NCI-H2227 (cell line): Measurements from ENCODE around the gene ATP6V1G1.
A peak's percentile ranks its signal among the peaks of the same experiment; 100 is the strongest.
"Not testable (repeated sequence)": the region's sequence is repeated elsewhere in the genome, so short reads cannot be mapped to it uniquely, and the experiment has no call there.

Experiments
- DNase-seq: peaks from one replicate; lab custom pipeline; 2025; ENCODE audit not compliant: unreplicated experiment; lab: John Stamatoyannopoulos, UW

The ATP6V1G1 gene

GRCh38 chr9:114587345-114588202 is at the start of gene ATP6V1G1:
ATP6V1G1 (plus strand) TSS chr9:114587769; CDS start chr9:114587839, 70 bp downstream.
- DNase-seq: peak; percentile 98

DNA sequence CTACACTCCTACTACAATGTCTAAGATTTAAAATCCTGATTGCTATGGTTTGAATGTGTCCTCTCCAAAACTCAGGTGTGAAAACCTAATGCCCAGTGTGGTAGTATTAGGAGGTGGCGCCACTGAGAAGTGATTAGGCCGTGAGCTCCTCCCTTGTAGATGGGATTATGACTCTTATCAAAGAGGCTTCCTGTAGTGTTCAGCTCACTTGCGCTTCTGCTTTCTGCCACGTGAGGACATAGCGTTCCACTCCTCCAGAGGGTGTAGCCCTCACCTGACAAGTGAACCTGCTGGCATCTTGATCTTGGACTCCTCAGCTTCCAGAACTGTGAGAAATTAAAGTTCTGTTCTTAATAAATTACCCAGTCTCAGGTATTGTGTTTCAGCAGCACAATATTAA is 49.3 kb upstream of the ATP6V1G1 start:
- DNase-seq: peak; percentile 8

DNA sequence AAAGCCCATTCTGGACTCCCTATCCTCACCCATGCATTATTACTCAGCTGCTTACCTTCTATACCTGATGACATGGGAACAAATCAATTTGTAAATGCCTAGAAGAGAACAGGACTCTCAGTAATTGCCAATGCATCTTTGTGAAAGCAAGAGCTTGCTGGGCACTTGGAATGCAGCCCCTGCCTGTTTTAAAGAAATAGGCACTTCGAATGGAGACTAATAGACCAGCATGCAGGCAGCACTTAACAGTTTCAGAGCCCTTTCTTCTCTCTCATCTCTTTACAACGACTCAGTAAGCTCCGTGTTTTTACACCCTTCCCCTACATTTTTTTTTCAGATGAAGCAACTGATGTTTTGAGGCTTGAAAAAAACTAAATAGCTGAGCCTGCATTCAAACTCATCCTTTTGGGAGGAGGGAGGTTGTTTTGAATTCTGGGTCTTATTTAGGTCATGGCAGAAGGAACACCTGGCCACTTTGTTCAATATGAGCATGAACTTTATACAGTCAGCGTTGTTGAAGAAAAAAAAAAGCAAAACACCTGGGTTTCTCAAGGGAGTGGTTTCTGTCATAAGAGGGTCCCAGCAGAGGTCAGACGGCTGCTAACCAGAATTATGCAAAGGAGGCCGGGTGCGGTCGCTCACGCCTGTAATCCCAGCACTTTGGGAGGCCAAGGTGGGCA is 47.7 kb upstream of the ATP6V1G1 start:
- no peak for DNase-seq

DNA sequence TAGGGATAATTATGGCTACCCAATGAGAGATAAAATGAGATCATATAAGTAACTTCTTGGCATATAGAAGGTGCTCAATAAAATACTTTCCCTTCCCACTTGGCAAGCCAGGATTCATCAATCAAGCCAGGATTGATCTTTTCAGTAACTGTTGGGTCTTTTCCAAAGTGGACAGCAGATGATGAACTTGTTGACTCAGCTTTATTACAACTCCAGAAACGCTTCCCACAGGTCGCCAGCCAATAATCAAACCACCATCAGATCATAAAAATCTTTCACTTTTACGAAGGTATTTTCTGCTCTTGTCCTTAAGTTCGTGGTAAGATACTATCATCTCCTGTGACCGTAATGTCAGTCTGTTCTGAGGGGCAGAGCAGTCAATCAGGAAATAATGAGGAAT is 42.5 kb upstream of the ATP6V1G1 start:
- no peak for DNase-seq

DNA sequence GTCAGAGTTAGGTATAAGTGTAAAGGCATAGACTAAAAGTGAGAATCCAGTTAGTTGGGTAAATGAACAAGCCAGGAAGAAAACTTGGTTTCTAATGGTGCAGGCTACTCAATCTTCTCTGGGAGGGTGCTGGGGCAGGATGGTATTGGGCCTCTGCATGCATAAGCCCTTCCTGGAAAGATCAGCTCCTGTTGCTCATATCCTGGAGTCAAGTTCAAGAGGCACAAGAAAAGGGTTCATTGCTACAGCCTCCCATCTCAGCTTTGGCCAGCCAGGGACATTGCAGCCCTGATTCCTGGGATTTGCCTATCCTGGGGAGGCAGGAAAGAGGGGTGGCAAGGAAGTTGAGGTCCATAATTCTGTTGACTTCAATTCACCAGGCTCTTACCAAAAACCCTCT is 40.7 kb upstream of the ATP6V1G1 start:
- no peak for DNase-seq

- no peak for DNase-seq
Observed at GRCh38 chr9:114549697-114550330, 37.8 kb upstream of the ATP6V1G1 start.

GRCh38 chr9:114551750-114552685 is 35.6 kb upstream of the ATP6V1G1 start:
- peak; percentile 67 for DNase-seq

GRCh38 chr9:114552706-114553105 is 34.9 kb upstream of the ATP6V1G1 start:
- no peak for DNase-seq

- no peak for DNase-seq
Observed at GRCh38 chr9:114553202-114553601, 34.4 kb upstream of the ATP6V1G1 start.

DNA sequence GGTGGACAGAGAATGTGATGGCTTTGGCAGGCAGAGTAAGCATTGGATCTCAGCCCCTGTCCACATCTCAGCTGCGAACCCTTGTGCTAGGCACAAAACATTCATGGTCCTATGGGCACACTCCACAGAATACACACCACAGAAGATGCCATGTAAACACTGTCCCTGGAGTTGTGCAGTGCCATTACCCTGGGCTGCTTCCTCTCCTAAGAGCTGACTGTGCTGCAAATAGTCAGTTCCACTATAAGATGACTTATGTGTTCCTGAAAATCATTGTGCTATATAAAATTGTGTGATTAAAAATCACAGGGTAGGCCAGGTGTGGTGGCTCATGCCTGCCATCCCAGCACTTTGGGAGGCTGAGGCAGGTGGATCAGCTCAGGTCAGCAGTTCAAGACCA is 31.9 kb upstream of the ATP6V1G1 start:
- no peak for DNase-seq

GRCh38 chr9:114558027-114558675 is 29.4 kb upstream of the ATP6V1G1 start:
- no peak for DNase-seq

DNA sequence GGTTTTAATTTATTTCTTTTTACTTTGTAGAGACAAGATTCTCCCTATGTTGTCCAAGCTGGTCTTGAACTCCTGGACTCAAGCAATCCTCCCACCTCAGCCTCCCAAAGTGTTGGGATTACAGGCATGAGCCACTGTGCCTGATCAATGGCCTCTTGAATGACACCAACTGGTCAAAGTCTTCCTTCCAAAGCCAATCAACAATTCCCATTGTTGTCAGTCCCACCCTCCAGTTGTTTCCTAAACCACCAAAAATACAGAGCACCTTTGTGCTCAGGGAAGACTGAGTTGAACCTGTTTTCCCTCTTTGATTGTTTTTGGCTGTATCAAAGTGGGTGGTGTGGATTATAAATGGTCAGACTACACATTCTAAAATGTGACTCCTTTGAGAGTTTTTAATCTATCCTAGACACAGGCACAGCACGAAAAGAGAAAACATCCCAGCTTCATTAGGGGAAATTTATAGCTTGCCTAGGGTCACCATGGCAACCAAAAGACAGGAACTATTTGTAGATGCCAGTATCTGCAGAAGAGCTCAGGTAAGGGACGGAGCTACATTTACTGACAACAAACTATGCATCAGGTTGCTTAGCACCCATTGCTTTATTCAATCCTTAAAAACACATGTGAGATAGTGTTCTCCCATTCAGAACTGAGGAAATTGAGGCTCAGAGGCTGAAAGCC is 27.6 kb upstream of the ATP6V1G1 start:
- no peak for DNase-seq

DNA sequence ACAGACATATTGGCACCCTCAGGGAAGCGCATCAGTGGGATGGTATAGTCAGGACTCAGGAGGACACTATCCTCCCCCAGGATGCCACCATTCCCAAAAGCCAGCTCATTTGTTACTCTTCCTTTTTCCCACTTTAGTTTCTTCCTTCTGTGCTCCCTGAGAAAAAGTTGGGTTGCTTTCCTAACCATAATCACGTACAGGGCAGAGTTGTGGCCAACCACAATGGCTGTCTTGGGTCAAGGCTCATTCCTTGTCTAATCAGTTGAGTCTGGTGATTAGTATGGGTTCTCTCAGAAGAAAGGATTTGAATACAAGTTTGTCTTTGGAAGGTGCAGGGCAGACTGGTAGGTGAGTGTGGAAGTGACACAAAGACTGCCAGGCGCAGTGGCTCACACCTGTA is 26.6 kb upstream of the ATP6V1G1 start:
- DNase-seq: no peak

GRCh38 chr9:114561771-114562170 is 25.8 kb upstream of the ATP6V1G1 start:
- DNase-seq: no peak

GRCh38 chr9:114565204-114565603 is 22.4 kb upstream of the ATP6V1G1 start:
- no peak for DNase-seq

- DNase-seq: no peak
Observed at GRCh38 chr9:114570742-114571141, 16.8 kb upstream of the ATP6V1G1 start.

DNA sequence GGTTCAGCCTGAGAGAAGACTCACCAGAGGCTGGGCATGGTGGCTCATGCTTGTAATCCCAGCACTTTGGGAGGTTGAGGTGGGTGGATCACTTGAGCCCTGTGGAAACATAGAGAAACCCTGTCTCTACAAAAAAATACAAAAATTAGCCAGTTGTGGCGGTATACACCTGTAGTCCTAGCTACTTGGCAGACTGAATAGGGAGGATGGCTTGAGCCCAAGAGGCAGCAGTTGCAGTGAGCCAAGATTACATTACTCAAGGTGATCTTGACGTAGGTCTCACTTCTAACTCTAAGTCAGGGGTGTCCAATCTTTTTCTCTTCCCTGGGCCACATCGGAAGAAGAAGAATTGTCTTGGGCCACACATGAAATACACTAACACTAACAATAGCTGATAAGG is 16.2 kb upstream of the ATP6V1G1 start:
- no peak for DNase-seq

DNA sequence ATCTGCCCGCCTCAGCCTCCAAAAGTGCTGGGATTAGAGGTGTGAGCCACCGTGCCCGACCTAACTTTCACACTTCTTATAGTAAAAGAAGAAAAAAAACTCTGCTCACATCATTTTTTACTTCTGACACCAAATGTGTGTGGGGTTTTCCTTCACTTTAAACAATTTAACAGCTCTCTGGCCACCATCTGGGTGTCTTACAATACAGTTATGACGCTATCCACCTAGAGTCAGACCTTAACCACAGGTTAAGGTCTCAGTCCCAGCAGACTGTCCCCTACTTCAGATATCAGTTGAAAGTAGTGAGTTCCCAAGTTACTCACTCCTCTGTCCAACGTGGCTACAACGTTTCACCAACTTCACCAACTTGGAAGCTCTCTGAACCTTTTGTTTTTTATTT is 15.4 kb upstream of the ATP6V1G1 start:
- DNase-seq: no peak

- DNase-seq: no peak
Observed at GRCh38 chr9:114574438-114574837, 13.1 kb upstream of the ATP6V1G1 start.

- DNase-seq: not testable (repeated sequence)
Observed at GRCh38 chr9:114576779-114577178, 10.8 kb upstream of the ATP6V1G1 start.
